A204.1 (cell line): ENCODE data around the gene PLD2.
"Not testable (repeated sequence)": the region's sequence is repeated elsewhere in the genome, so short reads cannot be mapped to it uniquely, and the experiment has no call there.

Experiments used
- FAIRE-seq: peaks from 2 replicates; lab custom pipeline; 2012; peaks lifted over from hg19 to GRCh38; lab: Jason Lieb, UNC

The PLD2 gene

DNA sequence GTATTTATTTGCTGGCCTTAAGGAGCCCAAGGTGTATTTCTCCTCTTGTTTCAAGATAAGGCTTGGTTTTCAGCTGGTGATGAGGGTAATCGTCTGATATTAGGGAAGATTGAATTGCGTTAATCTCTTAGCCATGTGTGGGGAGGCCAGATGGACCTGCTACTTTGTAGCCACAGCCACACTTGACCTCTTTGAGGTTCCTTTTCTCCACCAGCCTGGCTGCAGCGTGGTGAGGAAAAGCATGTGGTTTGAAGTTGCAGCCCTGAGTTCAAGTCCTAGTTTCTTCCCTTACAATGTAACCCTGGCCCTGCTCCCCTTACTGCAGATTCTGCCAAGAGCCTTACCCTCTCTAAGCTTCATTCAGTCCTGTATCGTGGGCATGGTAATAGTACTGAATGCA, 29.3 kb downstream of the PLD2 start:
- no peak for FAIRE-seq

- FAIRE-seq, result no peak
These were observed 30.7 kb downstream of the PLD2 start for GRCh38 chr17:4837471-4838308.

DNA sequence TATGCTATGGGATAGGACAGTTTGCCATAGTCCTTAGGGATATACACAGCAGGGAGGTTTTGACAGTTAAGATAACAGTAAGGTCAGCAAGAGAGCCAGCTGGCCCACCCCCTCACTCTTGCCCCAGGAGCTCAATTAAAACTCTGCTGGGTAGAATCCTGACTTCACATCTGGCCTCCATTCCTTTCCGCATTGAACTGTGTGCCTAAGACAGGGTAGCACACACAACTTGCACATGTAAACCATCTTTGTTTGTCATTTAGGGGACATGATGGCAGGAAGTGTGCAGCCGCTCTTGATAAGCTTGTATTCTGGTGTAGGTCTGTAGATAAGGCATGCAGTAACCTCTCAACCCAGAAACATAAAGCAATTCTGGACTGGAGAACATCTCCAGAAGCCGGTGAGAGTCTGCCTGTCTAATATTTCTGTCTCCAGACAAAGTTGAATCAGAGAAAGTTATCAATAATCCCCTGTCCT, 31.4 kb downstream of the PLD2 start:
- FAIRE-seq, result no peak

GRCh38 chr17:4839221-4839620, 32.3 kb downstream of the PLD2 start:
- FAIRE-seq, result no peak

- FAIRE-seq, result no peak
These were observed 33.3 kb downstream of the PLD2 start for GRCh38 chr17:4839965-4840892.

GRCh38 chr17:4840893-4841242, 33.9 kb downstream of the PLD2 start:
- no peak for FAIRE-seq

- no peak for FAIRE-seq
These were observed 35.4 kb downstream of the PLD2 start for GRCh38 chr17:4842376-4842775.

DNA sequence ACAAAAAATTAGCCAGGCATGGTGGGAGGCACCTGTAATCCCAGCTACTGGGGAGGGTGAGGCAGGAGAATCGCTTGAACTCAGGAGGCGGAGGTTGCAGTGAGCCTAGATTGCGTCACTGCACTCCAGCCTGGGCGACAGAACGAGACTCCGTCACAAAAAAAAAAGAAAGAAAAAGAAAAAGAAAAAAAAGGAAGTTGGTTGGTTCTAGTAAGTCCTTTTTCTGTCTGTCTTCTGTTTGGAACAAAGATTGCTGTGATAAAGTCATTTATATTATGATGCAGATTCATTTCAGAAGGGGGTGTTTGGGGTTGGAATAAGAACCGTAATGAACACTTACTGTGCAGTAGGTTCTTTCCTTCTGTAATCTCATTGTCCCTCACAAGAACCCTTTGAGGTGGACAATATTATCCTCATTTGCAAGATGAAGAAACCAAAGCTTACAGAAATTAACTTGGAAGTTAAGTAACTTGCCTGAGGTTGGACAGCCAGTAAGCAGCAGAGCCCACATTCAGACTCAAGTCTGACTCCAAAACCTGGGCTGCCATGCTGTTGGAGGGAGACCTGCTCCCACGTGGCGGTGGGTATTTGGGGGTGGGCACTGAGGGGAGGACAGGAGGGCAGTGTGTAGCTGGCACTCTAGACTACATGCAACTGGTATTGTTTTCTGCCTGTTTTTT, 36.5 kb downstream of the PLD2 start:
- no peak for FAIRE-seq

DNA sequence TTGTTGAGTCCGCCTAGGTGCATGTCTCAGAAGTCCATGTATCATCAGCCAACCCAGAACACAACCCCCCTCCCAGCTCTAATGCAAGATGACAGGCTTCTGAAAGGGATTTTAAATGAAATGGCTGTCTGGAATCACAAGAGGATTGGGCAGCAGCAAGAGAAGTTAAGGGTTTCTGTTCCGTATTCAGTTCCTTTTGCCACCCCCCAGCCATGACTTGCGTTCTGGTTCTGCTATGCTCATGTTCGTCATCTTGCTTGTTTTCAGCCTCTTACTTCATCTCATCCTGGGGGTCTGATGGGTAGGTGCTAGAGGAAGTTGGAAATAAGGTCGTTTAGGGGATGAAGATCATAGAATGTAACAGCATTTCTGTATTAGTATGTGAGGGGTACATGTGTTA, 38.2 kb downstream of the PLD2 start:
- no peak for FAIRE-seq

DNA sequence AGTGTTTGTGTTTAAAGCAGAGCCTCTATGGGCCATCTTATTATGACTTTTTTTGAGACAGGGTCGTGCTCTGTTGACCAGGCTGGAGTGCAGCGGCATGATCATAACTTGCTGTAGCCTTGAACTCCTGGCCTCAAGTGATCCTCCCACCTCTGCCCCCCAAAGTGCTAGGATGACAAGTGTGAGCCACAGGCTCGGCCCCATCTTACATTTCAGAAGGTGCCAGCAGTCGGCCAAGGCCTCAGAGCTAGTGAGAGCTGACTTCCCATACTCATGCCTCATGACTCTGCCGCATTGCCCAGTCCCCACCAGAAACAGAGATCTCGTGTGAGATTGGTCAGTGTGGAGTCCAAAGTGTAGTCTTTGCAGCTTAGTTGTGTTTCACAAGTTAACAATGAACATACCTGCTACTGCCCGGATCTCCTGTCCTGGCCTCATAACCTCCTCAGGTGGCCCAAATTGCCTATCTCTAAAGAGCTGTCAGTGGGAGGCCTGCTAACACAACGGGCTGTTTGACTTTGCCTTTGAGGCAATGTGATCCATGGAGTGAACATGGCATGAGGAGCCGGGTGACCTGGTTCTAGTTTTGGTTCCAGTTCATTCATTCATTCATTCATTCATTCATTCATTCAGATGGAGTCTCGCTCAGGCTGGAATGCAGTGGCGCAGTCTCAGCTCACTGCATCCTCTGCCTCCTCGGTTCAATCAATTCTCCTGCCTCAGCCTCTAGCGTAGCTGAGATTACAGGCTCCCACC, 39.9 kb downstream of the PLD2 start:
- no peak for FAIRE-seq

DNA sequence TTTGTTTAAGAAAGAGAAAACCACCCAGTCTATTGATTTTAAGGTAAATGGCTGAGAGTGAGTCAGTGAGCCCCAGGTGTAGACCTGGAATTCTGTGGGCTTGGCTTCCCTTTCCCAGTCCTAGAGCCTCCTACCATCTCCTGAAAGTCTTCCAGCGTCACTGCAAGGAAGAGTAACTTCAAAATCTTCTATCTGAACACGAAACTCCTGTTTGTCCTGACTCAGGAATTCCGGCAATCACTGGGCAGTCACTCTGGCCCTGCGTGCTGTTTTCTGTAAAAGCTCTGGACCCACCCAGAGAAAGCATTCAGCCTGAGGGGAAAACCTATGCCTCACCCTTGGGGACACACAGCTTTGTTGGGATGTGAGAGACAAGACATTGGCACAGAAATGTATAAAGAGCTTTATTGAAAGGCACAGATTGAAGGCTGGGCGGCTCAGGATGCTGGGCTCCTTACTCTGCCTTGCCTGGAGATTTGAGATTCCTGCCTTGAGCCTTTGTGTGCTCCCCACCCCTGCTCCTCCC, 42.1 kb downstream of the PLD2 start:
- FAIRE-seq, result no peak

DNA sequence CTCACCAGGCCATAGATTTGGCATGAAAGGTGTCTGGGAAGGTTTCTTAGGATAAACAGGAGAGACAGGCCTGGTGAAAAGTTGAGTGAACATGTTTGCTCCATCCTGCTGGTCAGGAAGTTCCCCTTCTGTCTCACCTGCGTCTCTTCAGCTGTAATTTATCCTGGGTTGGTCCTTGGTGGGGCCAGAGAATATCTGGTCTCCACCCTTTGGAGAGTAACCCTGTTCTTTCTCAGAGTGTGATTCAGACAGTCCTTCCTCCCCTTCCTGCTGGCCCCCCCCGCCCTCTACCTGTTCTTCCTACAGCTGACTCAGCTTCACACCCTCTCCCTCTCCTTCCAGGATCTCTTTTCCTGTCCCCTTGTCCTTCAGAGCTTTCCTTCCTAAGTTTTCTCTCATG, 43.3 kb downstream of the PLD2 start:
- FAIRE-seq, result no peak

GRCh38 chr17:4851084-4851483, 44.1 kb downstream of the PLD2 start:
- no peak for FAIRE-seq

DNA sequence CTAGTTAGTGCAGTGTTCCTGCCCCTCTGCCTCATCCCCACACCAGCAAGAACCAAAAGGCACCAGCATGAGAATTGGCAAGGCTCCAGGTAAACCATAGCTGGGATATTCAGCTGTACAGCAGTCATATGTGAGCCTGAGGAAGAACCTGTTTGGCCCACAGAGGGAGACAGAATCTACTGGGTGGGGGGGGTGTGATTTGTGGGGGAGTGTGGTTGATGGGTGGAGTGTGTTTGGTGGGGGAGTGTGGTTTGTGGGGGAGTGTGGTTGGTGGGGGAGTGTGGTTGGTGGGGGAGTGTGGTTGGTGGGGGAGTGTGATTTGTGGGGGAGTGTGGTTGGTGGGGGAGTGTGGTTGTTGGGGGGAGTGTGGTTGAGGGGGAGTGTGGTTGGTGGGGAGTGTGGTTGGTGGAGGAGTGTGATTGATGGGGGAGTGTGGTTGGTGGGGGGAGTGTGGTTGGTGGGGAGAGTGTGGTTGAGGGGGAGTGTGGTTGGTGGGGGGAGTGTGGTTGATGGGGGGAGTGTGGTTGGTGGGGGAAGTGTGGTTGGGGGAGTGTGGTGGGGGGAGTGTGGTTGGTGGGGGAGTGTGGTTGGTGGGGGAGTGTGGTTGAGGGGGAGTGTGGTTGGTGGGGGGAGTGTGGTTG, 45.7 kb downstream of the PLD2 start:
- FAIRE-seq, result no peak

DNA sequence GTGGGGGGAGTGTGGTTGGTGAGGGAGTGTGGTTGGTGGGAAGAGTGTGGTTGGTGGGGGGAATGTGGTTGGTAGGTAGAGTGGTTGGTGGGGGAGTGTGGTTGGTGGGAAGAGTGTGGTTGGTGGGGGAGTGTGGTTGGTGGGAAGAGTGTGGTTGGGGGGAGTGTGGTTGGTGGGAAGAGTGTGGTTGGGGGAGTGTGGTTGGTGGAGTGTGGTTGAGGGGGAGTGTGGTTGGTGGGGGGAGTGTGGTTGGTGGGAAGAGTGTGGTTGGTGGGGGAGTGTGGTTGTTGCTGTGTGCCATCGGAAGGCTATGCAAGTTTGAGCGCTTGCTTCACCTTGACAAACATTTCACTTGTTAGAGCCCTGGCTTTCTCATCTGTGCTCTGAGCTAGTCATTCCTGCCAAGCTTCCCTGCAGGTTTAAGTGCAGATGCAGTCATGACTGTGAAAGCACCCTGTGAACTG, 46.3 kb downstream of the PLD2 start:
- no peak for FAIRE-seq

GRCh38 chr17:4854111-4854681, 47.2 kb downstream of the PLD2 start:
- FAIRE-seq, result no peak

DNA sequence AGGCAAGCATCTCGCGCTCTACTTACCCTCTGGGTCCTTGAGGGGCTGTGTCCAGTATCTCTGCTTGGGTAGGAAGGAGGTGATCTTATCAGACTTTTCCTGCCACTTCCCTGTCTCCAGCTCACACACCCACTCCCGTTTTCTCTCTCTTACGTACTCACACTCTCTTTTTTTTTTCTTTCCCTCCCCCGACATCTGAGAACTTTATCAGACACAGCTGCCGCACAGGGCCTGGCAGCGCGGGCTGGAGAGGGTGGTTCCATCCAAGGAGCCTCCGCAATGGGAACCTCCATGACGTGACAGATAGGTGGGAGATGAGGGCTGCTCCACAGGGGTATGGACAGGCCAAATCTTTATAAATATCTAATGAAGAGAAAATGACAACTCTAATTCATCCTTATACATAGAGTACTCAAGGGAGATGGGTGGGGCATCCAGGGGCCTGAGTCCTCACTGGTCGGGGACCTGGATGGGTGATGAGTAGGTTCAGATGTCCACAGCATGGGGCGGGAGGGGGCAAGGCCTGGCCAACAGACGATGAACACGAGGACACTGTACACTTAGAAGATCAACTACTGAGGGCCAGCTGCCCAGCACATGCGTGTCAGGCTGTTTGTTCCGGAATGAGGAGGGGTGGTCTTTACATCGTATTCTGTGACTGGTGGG, 49.5 kb downstream of the PLD2 start:
- FAIRE-seq, result no peak

- FAIRE-seq, result no peak
These were observed 50.0 kb downstream of the PLD2 start for GRCh38 chr17:4856937-4857314.

DNA sequence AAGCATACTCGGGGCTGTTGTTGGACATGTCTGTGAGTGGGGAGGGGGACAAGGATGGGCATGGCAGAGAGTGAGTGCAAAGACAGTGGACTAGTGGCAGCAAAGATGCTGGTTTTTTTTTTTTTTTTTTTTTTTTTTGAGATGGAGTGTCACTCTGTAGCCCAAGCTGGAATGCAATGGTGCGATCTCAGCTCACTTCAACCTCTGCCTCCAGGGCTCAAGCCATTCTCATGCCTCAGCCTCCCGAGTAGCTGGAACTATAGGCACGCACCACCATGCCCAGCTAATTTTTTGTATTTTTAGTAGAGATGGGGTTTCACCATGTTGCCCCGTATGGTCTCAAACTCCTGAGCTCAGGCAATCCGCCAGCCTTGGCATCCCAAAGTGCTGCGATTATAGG, 50.4 kb downstream of the PLD2 start:
- not testable (repeated sequence) for FAIRE-seq
